Dermis microvascular lymphatic vessel endothelial cell (primary cell): ENCODE results near the gene ZNF567. TPM values are rescaled to one million over a fixed set of nuclear protein-coding genes. Genes with fewer than 3 reads are reported as not detected.
"Not testable (repeated sequence)": the region's sequence is repeated elsewhere in the genome, so short reads cannot be mapped to it uniquely, and the experiment has no call there.

ENCODE experiments used
- DNase-seq, 2 donors: peaks; one replicate each; pipeline versions ENCODE4 v3.0.0 to v3.0.0-alpha.2; 2010; ENCODE audit warnings: low read depth in 2 of 2
- total RNA-seq: library from RNA; depleted of rRNA; stranded (reverse); fragments of >200 nt; gene quantifications from 2 replicates; pipeline ENCODE4 v1.2.1, GENCODE V29; 2014

Gene ZNF567
- 2.8 and 3.9 TPM in 2 replicates for total RNA-seq

DNA sequence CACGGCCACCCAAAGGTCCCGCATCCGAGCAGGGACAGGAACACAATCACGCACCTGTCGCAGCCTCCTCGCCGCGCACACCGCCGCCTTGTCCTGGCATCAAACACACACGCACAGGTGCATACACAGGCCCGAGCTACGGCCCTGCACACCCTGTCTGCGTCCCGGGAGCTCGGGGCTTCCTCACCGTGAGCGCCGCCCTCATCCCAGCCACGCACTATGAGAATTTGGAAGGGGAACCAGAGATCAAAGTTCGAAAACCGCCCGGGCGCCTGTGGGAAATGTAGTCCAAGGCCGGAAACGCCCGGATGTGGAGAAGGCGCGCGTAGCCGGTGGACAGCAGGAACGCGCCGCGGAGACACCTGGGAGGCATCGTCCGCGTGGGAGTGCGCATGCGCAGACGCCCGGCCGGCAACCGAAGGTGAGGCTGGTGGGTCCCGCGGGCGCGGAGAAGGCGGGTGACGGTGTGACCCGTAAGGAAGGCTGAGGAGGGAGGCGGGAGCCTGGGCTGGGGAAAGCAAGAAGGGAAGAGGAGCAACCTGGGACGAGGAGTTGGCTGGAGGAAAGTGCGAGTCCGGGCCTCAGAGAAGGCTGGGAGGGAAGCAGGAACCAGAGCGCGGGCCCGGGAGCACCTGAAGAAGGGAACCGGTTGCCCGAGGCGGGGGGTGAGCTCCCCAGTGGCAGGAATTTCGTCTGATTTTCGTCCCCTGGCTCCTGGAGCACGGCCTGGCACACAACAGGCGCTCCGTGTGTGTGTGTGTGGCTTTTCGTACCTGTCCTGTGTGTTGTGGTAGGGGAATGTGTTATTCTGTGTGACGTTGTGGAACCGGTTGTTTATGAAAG, at the start of gene ZNF567:
Gene ZNF567 (plus strand): TSS at position 399 of the 843 bp plus-strand sequence. CDS start 7,256 bp downstream, outside the sequence.
- DNase-seq = peak; percentile 86 to 91

DNA sequence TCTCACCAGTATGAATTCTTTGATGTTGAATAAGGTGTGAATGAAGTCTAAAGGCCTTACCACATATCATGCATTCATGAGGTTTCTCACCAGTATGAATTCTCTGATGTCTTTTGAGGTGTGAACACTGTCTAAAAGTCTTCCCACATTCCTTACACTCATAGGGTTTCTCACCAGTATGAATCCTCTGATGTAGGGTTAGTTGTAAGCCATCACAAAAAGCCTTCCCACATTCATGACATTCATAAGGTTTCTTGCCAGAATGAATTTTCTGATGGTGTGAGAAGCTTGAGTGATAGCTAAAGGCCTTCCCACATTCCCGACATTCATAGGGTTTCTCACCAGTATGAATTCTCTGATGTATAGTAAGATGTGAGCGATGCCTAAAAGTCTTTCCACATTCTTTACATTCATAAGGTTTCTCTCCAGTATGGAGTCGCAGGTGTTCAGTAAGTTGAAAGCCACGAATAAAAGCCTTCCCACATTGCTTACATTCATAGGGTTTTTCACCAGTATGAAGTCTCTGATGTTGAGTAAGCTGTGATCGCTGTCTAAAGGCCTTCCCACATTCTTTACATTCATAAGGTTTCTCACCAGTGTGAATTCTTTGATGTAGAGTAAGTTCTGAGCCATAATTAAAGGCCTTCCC, 48.4 kb upstream of the ZNF567 start:
- peak in 1 of 2 donors; percentile 2 for DNase-seq

DNA sequence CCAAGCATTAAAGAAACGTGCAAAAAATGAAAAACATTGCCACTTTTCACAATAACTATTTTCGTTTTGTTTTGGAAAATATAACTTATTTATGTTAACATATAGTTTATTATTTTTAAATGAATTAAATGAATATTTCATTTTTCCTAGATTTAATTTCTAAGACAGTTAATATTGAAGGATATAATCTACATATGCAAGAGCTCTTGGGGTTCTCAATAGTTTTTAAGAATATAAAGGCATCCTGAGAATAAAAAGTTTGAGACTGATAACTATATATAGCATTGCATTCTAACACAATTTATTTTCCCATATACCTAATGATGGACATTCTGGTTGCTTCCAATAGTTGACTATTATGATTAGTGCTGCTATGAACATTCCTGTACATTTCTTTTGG, 40.7 kb upstream of the ZNF567 start:
- DNase-seq = no peak

DNA sequence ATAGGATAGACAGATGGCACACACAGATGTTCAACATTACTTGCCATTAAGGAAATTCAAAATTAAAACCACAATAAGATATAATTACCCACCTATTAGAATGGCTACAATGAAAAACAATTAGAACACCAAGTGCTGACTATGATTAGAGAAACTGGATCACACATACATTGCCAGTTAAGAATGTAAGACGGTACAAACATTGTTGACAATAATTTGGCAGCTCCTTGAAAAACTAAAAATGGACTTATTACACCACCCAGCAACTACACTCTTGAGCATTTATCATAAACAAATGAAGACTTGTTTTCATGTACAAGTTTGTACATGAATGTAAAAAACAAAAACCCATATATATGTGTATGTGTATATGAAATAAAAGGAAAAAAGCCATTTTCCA, 34.5 kb upstream of the ZNF567 start:
- DNase-seq = no peak

GRCh38 chr19:36665832-36666231, 21.6 kb upstream of the ZNF567 start:
- no peak for DNase-seq

- no peak for DNase-seq
Observed at GRCh38 chr19:36668646-36669045, 18.8 kb upstream of the ZNF567 start.

DNA sequence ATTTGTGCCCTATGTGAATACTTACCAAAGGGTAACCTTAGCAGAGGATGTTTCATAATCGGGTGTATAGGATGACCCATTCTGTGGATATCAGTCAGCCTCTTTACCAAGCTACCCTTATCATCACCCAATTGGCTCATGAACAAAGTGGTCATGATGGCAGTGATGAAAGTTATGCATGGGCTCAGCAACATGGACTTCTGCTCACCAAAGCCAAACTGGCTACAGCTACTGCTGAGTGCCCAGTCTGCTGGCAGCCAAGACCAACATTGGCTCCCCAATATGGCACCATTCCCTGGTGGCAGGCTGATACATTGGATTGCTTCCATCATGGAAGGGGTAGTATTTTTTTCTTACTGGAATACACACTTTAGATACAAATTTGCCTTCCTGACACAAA, 15.0 kb upstream of the ZNF567 start:
- DNase-seq = no peak

GRCh38 chr19:36674201-36674600, 13.2 kb upstream of the ZNF567 start:
- no peak for DNase-seq

DNA sequence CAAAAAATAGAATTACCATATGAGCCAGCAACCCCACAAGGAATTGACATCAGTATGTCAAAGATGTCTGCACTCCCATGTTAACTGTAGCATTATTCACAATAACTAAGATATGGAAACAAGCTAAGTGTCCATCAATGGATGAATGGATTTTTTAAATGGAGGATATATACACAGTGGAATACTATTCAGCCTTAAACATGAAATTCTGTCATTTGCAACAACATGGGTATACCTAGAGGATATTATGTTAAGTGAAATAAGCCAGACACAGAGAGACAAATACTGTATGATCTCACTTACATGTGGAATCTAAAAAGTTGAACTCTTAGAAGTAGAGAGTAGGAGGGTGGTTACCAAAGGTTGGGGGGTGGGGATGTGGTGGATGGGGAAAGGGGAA, 8.0 kb upstream of the ZNF567 start:
- DNase-seq = no peak

GRCh38 chr19:36685835-36686234, 1.6 kb upstream of the ZNF567 start:
- DNase-seq = no peak

DNA sequence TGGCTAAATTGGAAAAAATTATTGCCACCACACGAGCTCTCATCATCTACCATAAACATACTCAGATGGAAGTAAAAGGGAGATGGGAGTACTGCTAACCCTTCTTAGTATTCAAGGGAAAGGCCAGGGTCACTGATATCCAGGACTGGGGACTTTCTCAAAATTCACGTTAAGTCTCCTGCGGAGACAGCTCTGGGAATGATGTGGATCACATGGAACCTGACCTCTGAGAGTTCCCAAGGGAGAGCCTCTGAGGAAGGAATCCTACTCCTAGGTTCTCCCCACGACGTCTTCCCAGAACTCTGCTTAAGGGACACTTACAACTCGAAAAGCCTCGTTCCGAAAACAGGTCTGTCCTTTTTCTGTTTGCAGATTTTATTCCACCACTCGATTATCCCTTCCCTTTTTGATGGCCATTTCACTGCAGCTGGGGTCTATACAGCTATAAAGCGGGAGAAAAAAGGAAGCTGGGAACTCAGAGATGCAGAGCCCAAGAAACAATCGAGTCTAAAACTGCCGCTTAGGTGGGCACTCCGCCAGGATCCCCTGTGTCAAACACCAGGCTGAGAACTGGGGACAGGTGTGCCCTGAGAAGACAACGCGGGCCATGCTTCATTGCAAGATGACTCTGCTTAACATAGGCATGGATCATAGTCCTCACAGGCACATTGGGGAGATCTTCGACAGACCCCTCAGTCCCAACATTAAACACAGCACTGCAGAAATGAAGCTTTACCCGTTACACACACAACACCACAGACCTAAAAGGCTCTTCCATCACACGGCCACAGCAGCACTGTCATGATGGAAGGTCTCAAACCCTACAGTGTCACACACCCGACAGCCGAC, 823 bp upstream of the ZNF567 start:
- DNase-seq = peak in 1 of 2 donors; percentile 10

DNA sequence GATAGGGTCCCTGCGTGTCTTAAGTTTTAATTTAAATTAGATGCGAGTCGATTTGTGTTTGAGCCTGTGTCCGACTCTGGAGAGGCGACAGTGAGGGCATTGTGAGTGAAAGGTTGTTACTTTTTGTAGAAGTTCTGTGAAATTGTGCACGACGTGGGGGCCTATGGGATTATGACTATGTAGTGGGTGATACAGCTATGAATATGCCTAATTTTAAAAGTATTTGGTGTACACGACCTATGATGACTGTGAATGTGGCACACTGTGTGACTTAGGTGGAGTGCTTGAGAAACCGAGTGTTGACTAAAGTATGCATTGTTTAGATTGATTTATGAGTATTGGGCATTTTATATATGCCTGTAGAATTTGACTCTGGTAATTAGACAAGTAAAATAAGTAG, 646 bp downstream of the ZNF567 start:
- no peak for DNase-seq

DNA sequence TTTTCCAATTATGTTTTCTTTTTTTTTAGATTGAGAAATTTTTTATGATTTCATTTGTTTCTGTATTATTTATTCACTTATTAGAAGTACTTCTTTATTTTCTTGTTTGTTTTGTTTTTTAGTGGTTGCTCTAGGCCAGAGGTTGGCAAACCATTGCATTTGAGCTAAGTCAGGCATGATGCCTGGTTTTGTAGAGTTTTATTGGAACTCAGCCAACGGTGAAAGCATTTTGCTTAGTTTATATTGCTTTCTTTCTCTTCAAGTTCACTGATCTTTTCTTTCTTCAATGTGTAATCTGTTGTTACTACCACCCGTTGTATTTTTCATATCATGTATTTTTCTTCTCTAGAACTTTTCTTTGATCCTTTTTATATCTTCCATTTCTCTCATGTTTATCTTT, 19.7 kb downstream of the ZNF567 start:
- no peak for DNase-seq

DNA sequence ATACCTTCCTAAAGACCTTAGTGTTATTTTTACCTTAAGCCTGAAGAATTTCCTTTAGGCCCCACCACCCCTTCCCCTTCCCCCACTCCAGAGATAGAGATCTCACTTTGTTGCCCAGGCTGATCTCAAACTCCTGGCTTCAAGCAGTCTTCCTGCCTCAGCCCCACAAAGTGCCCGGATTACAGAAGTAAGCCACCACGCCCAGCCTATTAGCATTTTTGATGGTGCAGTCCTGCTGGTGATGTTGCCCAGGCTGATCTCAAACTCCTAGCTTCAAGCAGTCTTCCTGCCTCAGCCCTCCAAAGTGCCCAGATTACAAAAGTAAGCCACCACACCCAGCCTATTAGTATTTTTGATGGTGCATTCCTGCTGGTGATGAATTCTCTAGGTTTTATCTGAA, 22.0 kb downstream of the ZNF567 start:
- no peak for DNase-seq

GRCh38 chr19:36719687-36720556, 32.5 kb downstream of the ZNF567 start:
- DNase-seq = no peak

DNA sequence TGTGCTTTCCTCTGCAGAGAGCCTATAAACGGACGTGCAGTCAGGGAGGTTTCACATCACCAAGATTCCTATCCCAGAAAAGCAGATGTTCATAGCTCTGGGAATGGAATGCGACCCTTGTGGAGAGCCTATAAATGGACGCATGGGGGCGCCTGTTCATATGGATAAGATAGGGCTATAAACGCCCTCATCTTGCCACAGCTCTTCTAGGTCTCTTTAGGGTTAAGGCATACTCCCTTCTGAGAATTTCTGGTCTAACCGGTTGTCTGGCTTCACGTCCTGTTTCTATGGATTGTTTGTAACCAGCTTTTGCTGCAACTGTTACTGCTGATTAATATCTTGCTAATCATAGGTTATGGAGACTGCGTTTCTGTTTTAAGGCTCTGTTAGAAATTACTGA, 48.8 kb downstream of the ZNF567 start:
- DNase-seq = not testable (repeated sequence)

DNA sequence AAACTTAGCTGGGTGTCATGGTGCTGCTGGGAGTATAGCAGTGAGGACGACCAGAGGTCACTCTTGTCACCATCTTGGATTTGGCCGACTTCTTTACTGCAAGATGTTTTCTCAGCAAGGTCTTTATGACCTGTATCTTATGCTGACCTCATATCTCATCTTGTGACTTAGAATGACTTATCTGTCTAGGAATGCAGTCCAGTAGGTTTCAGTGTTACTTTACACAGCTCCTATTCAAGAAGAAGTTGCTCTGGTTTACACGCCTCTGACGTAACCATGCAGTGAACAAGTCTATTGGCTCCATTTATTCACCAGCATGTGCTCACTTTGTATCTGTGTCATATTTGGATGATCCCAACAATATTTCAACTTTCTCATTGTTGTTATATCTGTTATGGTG, 58.5 kb downstream of the ZNF567 start:
- DNase-seq = no peak

GRCh38 chr19:36747750-36748149, 60.3 kb downstream of the ZNF567 start:
- no peak for DNase-seq

- no peak for DNase-seq
Observed at GRCh38 chr19:36748431-36749275, 61.2 kb downstream of the ZNF567 start.

DNA sequence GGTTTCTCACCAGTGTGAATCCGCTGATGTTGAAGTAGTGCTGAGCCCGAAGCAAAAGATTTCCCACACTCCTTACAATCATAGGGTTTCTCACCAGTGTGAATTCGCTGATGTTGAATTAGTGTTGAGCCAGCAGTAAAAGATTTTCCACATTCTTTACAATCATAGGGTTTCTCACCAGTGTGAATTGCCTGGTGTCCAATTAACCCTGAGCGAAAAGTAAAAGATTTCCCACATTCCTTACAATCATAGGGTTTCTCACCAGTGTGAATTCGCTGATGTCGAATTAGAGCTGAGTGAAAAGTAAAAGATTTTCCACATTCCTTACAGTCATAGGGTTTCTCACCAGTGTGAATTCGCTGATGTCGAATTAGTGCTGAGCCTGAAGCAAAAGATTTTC, 62.2 kb downstream of the ZNF567 start:
- not testable (repeated sequence) for DNase-seq
